ENCODE measurements around the gene GAR1. TPM values are rescaled to one million over a fixed set of nuclear protein-coding genes. Genes with fewer than 3 reads are reported as not detected.

GAR1 gene
- polyA plus RNA-seq, 4 donors = 12.3 to 39.6 (median 26.0) TPM

DNA sequence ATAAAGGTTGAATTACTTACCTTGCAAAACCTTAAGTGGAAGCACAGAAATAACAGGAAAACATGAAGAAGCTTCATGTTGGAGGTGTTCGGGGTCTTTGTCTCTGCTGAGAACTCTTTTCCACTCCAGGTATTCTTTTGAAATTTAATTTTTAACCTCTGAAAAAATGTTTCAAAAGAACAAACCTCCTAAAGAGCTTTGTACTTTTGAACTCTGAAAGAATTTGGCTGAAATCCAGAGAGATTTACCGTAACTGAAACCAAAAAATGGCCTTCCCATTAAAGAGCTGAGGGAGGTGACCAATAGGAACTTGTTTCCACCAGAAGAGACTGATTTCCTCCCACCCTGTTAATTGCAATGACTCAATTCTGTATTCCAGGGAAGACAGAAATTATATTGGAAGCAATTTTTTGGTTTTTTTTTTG lies 13.7 kb upstream of the GAR1 start, which contains the start of gene CFI:
Gene CFI (minus strand): TSS at position 105 of the 425 bp plus-strand sequence. CDS start 28 bp downstream, at position 77.
- 15 to 26% (median 24%) methylated on average over 2 of the region's 2 CpGs for WGBS, 3 donors
- Histone ChIP-seq H3K27me3 (ENCODE audit: control insufficient read depth in 3 of 3, insufficient read depth in 3 of 3, low read length in 3 of 3) (no peaks in the 10 kb centered on the region), H3K36me3 (ENCODE audit: control insufficient read depth in 3 of 3, insufficient read depth in 2 of 3, low read depth in 1 of 3, low read length in 3 of 3) (no peaks in the 10 kb centered on the region), H3K9me3 (ENCODE audit: control insufficient read depth in 2 of 2, insufficient read depth in 1 of 2, low read depth in 1 of 2, low read length in 1 of 2) (no peaks in the 10 kb centered on the region), H3K4me1 (ENCODE audit: control insufficient read depth in 3 of 3, insufficient read depth in 2 of 3, low read depth in 1 of 3, low read length in 2 of 3) (peaks cover 0 to 5% (median 0%) of the 10 kb centered on the region in 3 donors), H3K27ac (ENCODE audit: low read depth in 1 of 3, low read length in 2 of 3) (peak within 1 kb of the TSS in 1 of 3 donors; percentile 54), H3K4me3 (ENCODE audit: low read depth in 1 of 3, low read length in 3 of 3) (peak within 1 kb of the TSS in 2 of 3 donors; percentile 19 to 41)
- FAIRE-seq (no peak), DNase-seq (peak; percentile 71)

DNA sequence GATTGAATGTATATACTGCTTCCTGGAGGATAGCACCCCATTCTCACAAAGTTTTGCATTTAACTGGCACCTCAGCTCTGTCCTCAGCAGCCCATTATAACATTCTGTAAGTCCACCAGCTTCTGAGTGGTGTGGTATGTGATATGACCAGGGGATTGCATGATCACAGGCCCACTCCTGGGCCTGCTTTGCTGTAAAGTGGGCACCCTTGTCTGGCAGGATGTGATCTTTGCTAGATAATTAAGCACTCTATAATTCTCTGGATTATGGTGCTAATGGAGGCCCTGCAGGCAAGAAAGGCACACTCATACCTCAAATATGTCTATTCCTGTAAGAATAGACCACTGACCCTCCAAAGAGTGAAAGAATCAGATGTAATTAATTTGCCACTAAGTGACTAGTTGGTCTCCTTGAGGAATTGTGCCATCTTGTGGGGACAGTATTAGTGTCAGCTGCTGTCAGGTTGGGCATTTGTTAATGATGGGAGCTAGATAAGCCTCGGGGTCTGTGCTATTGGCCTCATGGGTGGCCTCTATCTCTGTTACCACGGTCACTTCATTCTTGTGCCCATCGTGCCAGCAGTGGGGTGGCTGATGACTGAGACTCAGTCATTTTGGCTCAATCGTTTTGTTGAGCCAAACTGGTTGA lies 11.5 kb upstream of the GAR1 start:
- Histone ChIP-seq H3K36me3 (ENCODE audit: control insufficient read depth in 3 of 3, insufficient read depth in 2 of 3, low read depth in 1 of 3, low read length in 3 of 3) (no peaks in the 10 kb centered on the region), H3K27ac (ENCODE audit: low read depth in 1 of 3, low read length in 2 of 3) (no peak overlapping the region), H3K4me1 (ENCODE audit: control insufficient read depth in 3 of 3, insufficient read depth in 2 of 3, low read depth in 1 of 3, low read length in 2 of 3) (peaks cover 0 to 5% (median 0%) of the 10 kb centered on the region in 3 donors), H3K4me3 (ENCODE audit: low read depth in 1 of 3, low read length in 3 of 3) (no peak overlapping the region), H3K27me3 (ENCODE audit: control insufficient read depth in 3 of 3, insufficient read depth in 3 of 3, low read length in 3 of 3) (no peaks in the 10 kb centered on the region), H3K9me3 (ENCODE audit: control insufficient read depth in 2 of 2, insufficient read depth in 1 of 2, low read depth in 1 of 2, low read length in 1 of 2) (no peaks in the 10 kb centered on the region)
- 14 to 29% (median 16%) methylated on average over 4 of the region's 4 CpGs for WGBS, 3 donors
- DNase-seq (peak; percentile 64 to 65), FAIRE-seq (no peak)

DNA sequence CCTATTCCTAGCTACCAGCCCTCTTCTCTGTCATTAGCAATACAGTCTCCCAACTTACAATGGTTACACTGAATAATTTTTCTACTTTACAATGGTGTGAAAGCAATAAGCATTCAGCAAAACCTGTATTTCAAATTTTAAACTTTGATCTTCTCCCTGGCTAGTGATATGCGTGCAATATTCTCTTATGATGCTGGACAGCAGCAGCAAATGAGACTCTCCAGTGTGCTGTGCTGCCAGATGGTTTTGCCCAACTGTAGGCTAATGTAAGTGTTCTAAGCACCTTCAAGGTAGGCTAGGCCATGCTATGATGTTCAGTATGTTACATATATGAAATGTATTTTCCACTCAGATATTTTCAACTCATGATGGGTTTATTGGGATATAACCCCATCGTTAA lies 5.9 kb upstream of the GAR1 start:
- no peaks in the 10 kb centered on the region for H3K9me3 ChIP-seq (ENCODE audit: control insufficient read depth in 2 of 2, insufficient read depth in 1 of 2, low read depth in 1 of 2, low read length in 1 of 2)
- no peak for FAIRE-seq
- DNase-seq = no peak
- no peak overlapping the region for H3K27ac ChIP-seq (ENCODE audit: low read depth in 1 of 3, low read length in 2 of 3)
- no peak overlapping the region for H3K4me3 ChIP-seq (ENCODE audit: low read depth in 1 of 3, low read length in 3 of 3)
- peaks cover 0 to 2% (median 0%) of the 10 kb centered on the region in 3 donors for H3K4me1 ChIP-seq (ENCODE audit: control insufficient read depth in 3 of 3, insufficient read depth in 2 of 3, low read depth in 1 of 3, low read length in 2 of 3)
- no peaks in the 10 kb centered on the region for H3K27me3 ChIP-seq (ENCODE audit: control insufficient read depth in 3 of 3, insufficient read depth in 3 of 3, low read length in 3 of 3)
- 82 to 90% (median 90%) methylated on average over 2 of the region's 2 CpGs for WGBS, 3 donors
- no peaks in the 10 kb centered on the region for H3K36me3 ChIP-seq (ENCODE audit: control insufficient read depth in 3 of 3, insufficient read depth in 2 of 3, low read depth in 1 of 3, low read length in 3 of 3)

DNA sequence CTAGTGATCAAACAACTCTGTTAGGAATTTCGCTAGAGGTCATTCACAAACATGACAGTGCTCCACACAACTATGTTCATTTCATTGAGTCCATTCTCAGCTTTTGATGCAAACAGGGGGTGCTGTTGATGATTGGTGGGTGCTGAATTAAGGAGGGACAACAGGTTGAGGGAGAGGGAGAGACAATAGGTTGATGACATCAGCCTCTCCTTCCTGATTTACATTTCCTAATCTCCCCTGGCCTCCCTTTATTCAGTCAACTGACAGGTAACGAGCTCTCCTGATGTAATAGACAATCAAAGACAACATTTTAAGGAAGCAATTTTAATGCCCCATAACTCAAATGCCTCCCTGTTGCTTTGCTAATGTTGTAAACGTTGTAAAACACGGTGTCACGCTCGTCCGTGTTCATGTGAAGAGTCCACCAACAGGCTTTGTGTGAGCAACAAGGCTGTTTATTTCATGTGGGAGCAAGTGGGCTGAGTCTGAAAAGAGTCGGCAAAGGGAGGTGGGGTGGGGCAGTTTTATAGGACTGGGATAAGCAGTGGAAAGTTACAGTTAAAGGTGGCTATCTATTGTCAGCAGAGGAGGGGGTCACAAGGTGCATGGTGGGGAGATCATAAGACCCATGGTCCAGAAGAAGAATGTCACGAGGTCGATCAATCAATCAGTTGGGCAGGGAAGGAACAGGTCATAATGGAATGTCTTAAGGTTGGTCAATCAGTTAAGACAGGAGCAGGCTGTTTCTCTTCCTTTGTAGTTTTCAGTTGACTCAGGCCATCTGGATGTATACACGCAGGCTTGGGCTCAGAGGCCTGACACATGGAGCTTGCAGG lies 4.8 kb upstream of the GAR1 start:
- DNase-seq (no peak), FAIRE-seq (no peak)
- no peak overlapping the region for H3K27ac ChIP-seq (ENCODE audit: low read depth in 1 of 3, low read length in 2 of 3)
- no peaks in the 10 kb centered on the region for H3K9me3 ChIP-seq (ENCODE audit: control insufficient read depth in 2 of 2, insufficient read depth in 1 of 2, low read depth in 1 of 2, low read length in 1 of 2)
- no peaks in the 10 kb centered on the region for H3K36me3 ChIP-seq (ENCODE audit: control insufficient read depth in 3 of 3, insufficient read depth in 2 of 3, low read depth in 1 of 3, low read length in 3 of 3)
- 79 to 82% (median 81%) methylated on average over 11 of the region's 11 CpGs for WGBS, 3 donors
- no peak overlapping the region for H3K4me3 ChIP-seq (ENCODE audit: low read depth in 1 of 3, low read length in 3 of 3)
- H3K4me1 ChIP-seq (ENCODE audit: control insufficient read depth in 3 of 3, insufficient read depth in 2 of 3, low read depth in 1 of 3, low read length in 2 of 3) = peaks cover 0 to 3% (median 0%) of the 10 kb centered on the region in 3 donors
- no peaks in the 10 kb centered on the region for H3K27me3 ChIP-seq (ENCODE audit: control insufficient read depth in 3 of 3, insufficient read depth in 3 of 3, low read length in 3 of 3)

DNA sequence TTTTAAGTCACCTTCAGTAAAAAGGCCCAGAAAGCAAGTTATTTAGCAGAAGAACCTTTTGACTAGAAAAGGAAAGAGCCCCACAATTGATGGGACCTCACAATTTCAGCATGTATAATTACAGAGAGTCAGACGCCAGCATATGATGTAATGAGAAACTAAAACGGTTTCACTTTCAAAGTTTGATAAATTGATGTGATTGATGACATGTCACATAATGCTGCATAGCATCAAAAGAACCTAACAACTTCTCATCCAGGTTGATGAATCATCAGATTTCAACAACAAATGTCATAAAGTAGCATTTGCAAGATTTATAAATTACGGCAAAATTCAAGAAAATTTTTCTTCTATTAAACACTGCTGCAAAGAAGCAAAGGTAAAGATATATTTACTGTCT lies 3.9 kb upstream of the GAR1 start:
- FAIRE-seq (no peak), DNase-seq (peak in 1 of 2 donors; percentile 33)
- Histone ChIP-seq H3K27me3 (ENCODE audit: control insufficient read depth in 3 of 3, insufficient read depth in 3 of 3, low read length in 3 of 3) (no peaks in the 10 kb centered on the region), H3K36me3 (ENCODE audit: control insufficient read depth in 3 of 3, insufficient read depth in 2 of 3, low read depth in 1 of 3, low read length in 3 of 3) (no peaks in the 10 kb centered on the region), H3K4me3 (ENCODE audit: low read depth in 1 of 3, low read length in 3 of 3) (no peak overlapping the region), H3K4me1 (ENCODE audit: control insufficient read depth in 3 of 3, insufficient read depth in 2 of 3, low read depth in 1 of 3, low read length in 2 of 3) (peaks cover 0 to 5% (median 4%) of the 10 kb centered on the region in 3 donors), H3K9me3 (ENCODE audit: control insufficient read depth in 2 of 2, insufficient read depth in 1 of 2, low read depth in 1 of 2, low read length in 1 of 2) (no peaks in the 10 kb centered on the region), H3K27ac (ENCODE audit: low read depth in 1 of 3, low read length in 2 of 3) (no peak overlapping the region)
- 29 to 47% (median 29%) methylated on average over 3 of the region's 3 CpGs for WGBS, 3 donors

DNA sequence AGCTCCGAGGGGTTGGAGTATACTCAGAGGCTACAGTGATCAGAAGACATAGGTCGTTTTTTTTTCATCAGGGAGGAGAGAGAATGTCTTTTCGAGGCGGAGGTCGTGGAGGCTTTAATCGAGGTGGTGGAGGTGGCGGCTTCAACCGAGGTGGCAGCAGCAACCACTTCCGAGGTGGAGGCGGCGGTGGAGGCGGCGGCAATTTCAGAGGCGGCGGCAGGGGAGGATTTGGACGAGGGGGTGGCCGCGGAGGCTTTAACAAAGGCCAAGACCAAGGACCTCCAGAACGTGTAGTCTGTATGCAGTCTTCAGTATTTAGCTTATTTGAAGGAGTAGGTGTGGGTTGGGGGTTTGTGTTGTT lies 500 bp downstream of the GAR1 start:
- 0% methylated on average over 19 of the region's 19 CpGs for WGBS, 3 donors
- no peak for FAIRE-seq
- H3K27me3 ChIP-seq (ENCODE audit: control insufficient read depth in 3 of 3, insufficient read depth in 3 of 3, low read length in 3 of 3) = no peaks in the 10 kb centered on the region
- peak overlapping the region; percentile 67 to 97 (median 76) for H3K4me3 ChIP-seq (ENCODE audit: low read depth in 1 of 3, low read length in 3 of 3)
- no peaks in the 10 kb centered on the region for H3K9me3 ChIP-seq (ENCODE audit: control insufficient read depth in 2 of 2, insufficient read depth in 1 of 2, low read depth in 1 of 2, low read length in 1 of 2)
- H3K27ac ChIP-seq (ENCODE audit: low read depth in 1 of 3, low read length in 2 of 3) = peak overlapping the region in 2 of 3 donors; percentile 92 to 93
- H3K4me1 ChIP-seq (ENCODE audit: control insufficient read depth in 3 of 3, insufficient read depth in 2 of 3, low read depth in 1 of 3, low read length in 2 of 3) = peaks cover 0 to 6% (median 4%) of the 10 kb centered on the region in 3 donors
- peaks cover 0 to 7% (median 0%) of the 10 kb centered on the region in 3 donors for H3K36me3 ChIP-seq (ENCODE audit: control insufficient read depth in 3 of 3, insufficient read depth in 2 of 3, low read depth in 1 of 3, low read length in 3 of 3)
- peak in 1 of 2 donors; percentile 11 for DNase-seq

DNA sequence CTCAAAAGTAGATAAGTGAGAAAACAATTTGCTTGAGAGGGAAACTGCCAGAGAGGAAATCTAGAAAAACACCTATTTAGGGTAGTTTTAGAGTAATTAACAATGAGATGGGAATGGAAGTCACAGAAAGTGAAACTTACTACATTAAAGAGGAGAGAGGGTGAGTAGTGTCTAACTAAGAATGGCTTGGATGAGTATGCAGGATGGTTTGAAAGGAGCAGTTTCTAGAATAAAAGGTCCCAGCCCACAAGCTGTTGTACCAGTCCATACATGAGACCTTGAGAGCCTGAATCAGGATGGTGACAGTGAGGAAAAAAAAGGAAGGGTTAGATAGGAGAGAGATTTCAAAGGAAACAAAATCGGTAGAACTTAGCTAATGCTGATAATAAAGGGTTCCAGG lies 1.3 kb downstream of the GAR1 start:
- no peak for DNase-seq
- peak overlapping the region in 2 of 3 donors; percentile 0 to 97 for H3K4me3 ChIP-seq (ENCODE audit: low read depth in 1 of 3, low read length in 3 of 3)
- no peaks in the 10 kb centered on the region for H3K9me3 ChIP-seq (ENCODE audit: control insufficient read depth in 2 of 2, insufficient read depth in 1 of 2, low read depth in 1 of 2, low read length in 1 of 2)
- no peak overlapping the region for H3K27ac ChIP-seq (ENCODE audit: low read depth in 1 of 3, low read length in 2 of 3)
- WGBS, 3 donors = 20 to 50% (median 34%) methylated on average over 1 of the region's 1 CpG
- no peaks in the 10 kb centered on the region for H3K27me3 ChIP-seq (ENCODE audit: control insufficient read depth in 3 of 3, insufficient read depth in 3 of 3, low read length in 3 of 3)
- peaks cover 0 to 6% (median 4%) of the 10 kb centered on the region in 3 donors for H3K4me1 ChIP-seq (ENCODE audit: control insufficient read depth in 3 of 3, insufficient read depth in 2 of 3, low read depth in 1 of 3, low read length in 2 of 3)
- no peak for FAIRE-seq
- H3K36me3 ChIP-seq (ENCODE audit: control insufficient read depth in 3 of 3, insufficient read depth in 2 of 3, low read depth in 1 of 3, low read length in 3 of 3) = peaks cover 0 to 7% (median 0%) of the 10 kb centered on the region in 3 donors

DNA sequence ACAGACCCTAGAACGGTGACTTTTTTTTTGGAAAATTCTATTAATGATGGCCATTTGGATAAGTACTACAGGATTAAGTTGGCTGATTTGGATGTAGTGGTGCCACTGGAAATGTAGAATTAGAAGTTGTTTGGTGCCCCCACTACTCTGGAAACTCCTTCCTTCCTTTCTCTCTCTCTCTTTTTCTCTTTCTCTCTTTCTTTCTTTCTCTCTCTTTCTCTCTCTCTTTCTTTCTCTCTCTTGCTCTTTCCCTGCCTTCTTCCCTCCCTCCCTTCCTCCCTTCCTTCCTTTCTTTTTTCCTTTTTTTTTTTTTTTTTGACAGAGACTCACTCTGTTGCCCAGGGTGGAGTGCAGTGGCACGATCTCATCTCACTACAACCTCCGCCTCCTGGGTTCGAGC lies 2.7 kb downstream of the GAR1 start:
- DNase-seq (no peak), FAIRE-seq (no peak)
- Histone ChIP-seq H3K36me3 (ENCODE audit: control insufficient read depth in 3 of 3, insufficient read depth in 2 of 3, low read depth in 1 of 3, low read length in 3 of 3) (peaks cover 3 to 13% (median 3%) of the 10 kb centered on the region in 3 donors), H3K27ac (ENCODE audit: low read depth in 1 of 3, low read length in 2 of 3) (no peak overlapping the region), H3K4me3 (ENCODE audit: low read depth in 1 of 3, low read length in 3 of 3) (no peak overlapping the region), H3K27me3 (ENCODE audit: control insufficient read depth in 3 of 3, insufficient read depth in 3 of 3, low read length in 3 of 3) (no peaks in the 10 kb centered on the region), H3K4me1 (ENCODE audit: control insufficient read depth in 3 of 3, insufficient read depth in 2 of 3, low read depth in 1 of 3, low read length in 2 of 3) (peaks cover 0 to 6% (median 4%) of the 10 kb centered on the region in 3 donors), H3K9me3 (ENCODE audit: control insufficient read depth in 2 of 2, insufficient read depth in 1 of 2, low read depth in 1 of 2, low read length in 1 of 2) (no peaks in the 10 kb centered on the region)
- WGBS, 3 donors = 94 to 98% (median 98%) methylated on average over 4 of the region's 4 CpGs
